GM12878 (cell line): ENCODE results near the gene SORBS1.

Experiments
- RAD51 ChIP-seq: fragments of 450-650 bp; IDR thresholded peaks from 2 replicates; pipeline ENCODE4 v1.6.1; 2016; ENCODE audit warnings: moderate library complexity, mild to moderate bottlenecking, inconsistent platforms
- REST ChIP-seq: IDR thresholded peaks from 2 replicates; pipeline ENCODE4 v1.6.1; 2012; ENCODE audit warnings: mild to moderate bottlenecking, low read depth, low read length
- SMAD5 ChIP-seq: IDR thresholded peaks from 2 replicates; pipeline ENCODE4 v1.6.1; 2016; ENCODE audit warnings: antibody characterized with exemption, low read depth

DNA sequence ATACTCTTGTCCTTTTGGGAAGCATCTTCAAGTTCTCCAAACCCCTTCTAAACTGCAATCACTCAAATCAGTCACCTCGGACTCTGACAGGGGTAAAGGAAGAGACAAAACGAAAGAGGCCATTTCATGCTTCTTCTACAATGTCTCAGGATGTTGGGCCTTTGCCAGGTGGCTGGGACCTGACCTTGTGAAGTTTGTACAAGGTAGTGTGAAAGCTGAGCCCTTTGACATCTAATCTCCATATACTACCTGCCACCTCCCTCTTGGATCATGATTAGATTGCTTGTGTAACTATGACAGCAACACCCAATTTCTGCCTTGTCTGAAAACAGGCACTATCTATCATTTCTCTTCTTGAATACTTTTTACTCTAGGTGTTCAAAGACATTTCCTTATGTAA is 235.3 kb downstream of the SORBS1 start:
- no peak for TF ChIP-seq REST
- no peak for TF ChIP-seq SMAD5
- no peak for TF ChIP-seq RAD51
